Psoas muscle (tissue), 8 donors: Measurements from ENCODE around the gene CDC42BPA. TPM values are rescaled to one million over a fixed set of nuclear protein-coding genes. Genes with fewer than 3 reads are reported as not detected.

Experiments used
- ATAC-seq, 4 donors: fragments of 200-7000 bp; cut with Tn5 transposase; one replicate each; pipeline ENCODE4 v1.9.1; 2020; ENCODE audit warnings: moderate library complexity in 3 of 4, mild to moderate bottlenecking in 2 of 4
- DNase-seq, 2 donors: peaks; one replicate each; pipeline ENCODE4 v3.0.0-alpha.2; 2020
- H3K27ac ChIP-seq: fragments of 200-600 bp; one replicate; pipeline ENCODE4 v1.8.0; 2022
- H3K27me3 ChIP-seq, 3 donors: fragments of 200-600 bp in 1 of 3; one replicate each; pipeline versions ENCODE4 v1.6.1 to v1.8.0; 2013 to 2022; ENCODE audit warnings: low read length in 2 of 3, mild to moderate bottlenecking in 2 of 3, moderate library complexity in 1 of 3; ENCODE audit not compliant: insufficient read depth in 3 of 3
- H3K36me3 ChIP-seq, 2 donors: fragments of 200-600 bp in 1 of 2; one replicate each; pipeline versions ENCODE4 v1.6.1 to v1.8.0; 2013 to 2022; ENCODE audit warnings: low read depth in 1 of 2, mild to moderate bottlenecking in 1 of 2, moderate library complexity in 1 of 2; ENCODE audit not compliant: insufficient read depth in 1 of 2
- H3K4me1 ChIP-seq: fragments of 200-600 bp; one replicate; pipeline ENCODE4 v1.8.0; 2022
- H3K4me3 ChIP-seq: fragments of 200-600 bp; one replicate; pipeline ENCODE4 v1.8.0; 2022; ENCODE audit warnings: mild to moderate bottlenecking
- H3K9me3 ChIP-seq: fragments of 200-600 bp; one replicate; pipeline ENCODE4 v1.8.0; 2022
- CTCF ChIP-seq: fragments of 200-600 bp; IDR thresholded peaks from one replicate; pipeline ENCODE4 v1.8.0; 2022; ENCODE audit warnings: antibody characterized with exemption
- WGBS, 3 donors: extraction: QIAGEN DNeasy Blood & Tissue Kit; methylation state at CpG; one replicate each; pipeline versions ENCODE4 v1.1.6 to v1.1.7; 2013; 5-methylcytosine and 5-hydroxymethylcytosine counted together
- intact Hi-C, 2 donors: fragments of 100-400 bp; cut with DNase I; formaldehyde crosslinking; loops; one replicate each; pipeline versions ENCODE4 v1.11.0 to v1.14.2; 2022
- polyA plus RNA-seq, 3 donors: library from polyadenylated mRNA; stranded (reverse); fragments of 200-250 nt; gene quantifications; one replicate each; pipeline ENCODE4 v1.2.3, GENCODE V29; 2013
- total RNA-seq, 4 donors: library from RNA; stranded (reverse); fragmentation: NEBNext Ultra II Directional in 2 of 4; extraction: Animal tissue kit (Norgen Biotek cat#: 25700) in 2 of 4; gene quantifications; one replicate each; pipeline versions ENCODE4 v1.2.1 to v1.2.4, GENCODE V29; 2021 to 2023
- donor health status: healthy with polysubstance abuse.
- donor health status: DM: no; HTN: no; CAD: no; lungs with moderate emphysema.
- donor health status: Bipolar disorder and iron deficiency.
- donor health status: healthy.
- donor health status: DM: yes; HTN: yes; CAD: no.
- donor health status: DM: no; HTN: no; CAD: no.
- donor health status: DM: no; HTN: no; CAD: no.
- donor health status: DM: yes; HTN: yes; CAD: no.

Gene CDC42BPA
- total and polyA plus RNA-seq, 7 donors = 5.3 to 23.0 (median 15.7) TPM

- intact Hi-C loops = no loop called here
- peaks cover 53% of the 10 kb centered on the region for H3K4me1 ChIP-seq
- WGBS, 3 donors = 78 to 80% (median 79%) methylated on average over 6 of the region's 6 CpGs
These were observed 9.6 kb downstream of the CDC42BPA start for GRCh38 chr1:227308367-227309336.

GRCh38 chr1:227306689-227307088 lies 11.6 kb downstream of the CDC42BPA start:
- WGBS, 3 donors = 72 to 82% (median 77%) methylated on average over 3 of the region's 3 CpGs

More at GRCh38 chr1:227308367-227309336, 9.6 kb downstream of the CDC42BPA start:
- ATAC-seq = no peak
- no peak for TF ChIP-seq CTCF
- no peak for DNase-seq
- H3K36me3 ChIP-seq = no peaks in the 10 kb centered on the region
- H3K9me3 ChIP-seq = no peaks in the 10 kb centered on the region
- no peaks in the 10 kb centered on the region for H3K27me3 ChIP-seq
- H3K27ac ChIP-seq = no peak overlapping the region
- no peak overlapping the region for H3K4me3 ChIP-seq

GRCh38 chr1:227305894-227306626 lies 12.2 kb downstream of the CDC42BPA start:
- peaks cover 33% of the 10 kb centered on the region for H3K4me1 ChIP-seq
- DNase-seq (no peak), ATAC-seq (peak; percentile 48 to 77 (median 61))
- intact Hi-C loops = no loop called here
- no peaks in the 10 kb centered on the region for H3K36me3 ChIP-seq
- no peak overlapping the region for H3K4me3 ChIP-seq
- no peaks in the 10 kb centered on the region for H3K9me3 ChIP-seq
- H3K27me3 ChIP-seq = no peaks in the 10 kb centered on the region
- TF ChIP-seq CTCF = no peak
- H3K27ac ChIP-seq = peak overlapping the region; percentile 36
- WGBS, 3 donors = 91 to 96% (median 96%) methylated on average over 6 of the region's 6 CpGs

More at GRCh38 chr1:227306689-227307088, 11.6 kb downstream of the CDC42BPA start:
- no peak for TF ChIP-seq CTCF
- intact Hi-C loops = no loop called here
- Histone ChIP-seq H3K27me3 (no peaks in the 10 kb centered on the region), H3K9me3 (no peaks in the 10 kb centered on the region), H3K36me3 (no peaks in the 10 kb centered on the region), H3K27ac (peak overlapping the region; percentile 36), H3K4me3 (no peak overlapping the region), H3K4me1 (peaks cover 34% of the 10 kb centered on the region)
- peak; percentile 56 to 79 (median 69) for ATAC-seq
- no peak for DNase-seq

- no peaks in the 10 kb centered on the region for H3K36me3 ChIP-seq
- peaks cover 32% of the 10 kb centered on the region for H3K4me1 ChIP-seq
- no peaks in the 10 kb centered on the region for H3K9me3 ChIP-seq
- ATAC-seq (no peak), DNase-seq (no peak)
- intact Hi-C loops = no loop called here
- no peak overlapping the region for H3K4me3 ChIP-seq
- H3K27ac ChIP-seq = no peak overlapping the region
- H3K27me3 ChIP-seq = no peaks in the 10 kb centered on the region
- TF ChIP-seq CTCF = no peak
These were observed 13.6 kb downstream of the CDC42BPA start for GRCh38 chr1:227304665-227305064.
